HS-27A (cell line): ENCODE data around the gene EXOSC5.
"Not testable (repeated sequence)": the region's sequence is repeated elsewhere in the genome, so short reads cannot be mapped to it uniquely, and the experiment has no call there.

Source experiments
- DNase-seq: peaks from one replicate; pipeline ENCODE4 v3.0.0-alpha.2; 2012; ENCODE audit warnings: low read depth, missing footprints

The EXOSC5 gene

DNA sequence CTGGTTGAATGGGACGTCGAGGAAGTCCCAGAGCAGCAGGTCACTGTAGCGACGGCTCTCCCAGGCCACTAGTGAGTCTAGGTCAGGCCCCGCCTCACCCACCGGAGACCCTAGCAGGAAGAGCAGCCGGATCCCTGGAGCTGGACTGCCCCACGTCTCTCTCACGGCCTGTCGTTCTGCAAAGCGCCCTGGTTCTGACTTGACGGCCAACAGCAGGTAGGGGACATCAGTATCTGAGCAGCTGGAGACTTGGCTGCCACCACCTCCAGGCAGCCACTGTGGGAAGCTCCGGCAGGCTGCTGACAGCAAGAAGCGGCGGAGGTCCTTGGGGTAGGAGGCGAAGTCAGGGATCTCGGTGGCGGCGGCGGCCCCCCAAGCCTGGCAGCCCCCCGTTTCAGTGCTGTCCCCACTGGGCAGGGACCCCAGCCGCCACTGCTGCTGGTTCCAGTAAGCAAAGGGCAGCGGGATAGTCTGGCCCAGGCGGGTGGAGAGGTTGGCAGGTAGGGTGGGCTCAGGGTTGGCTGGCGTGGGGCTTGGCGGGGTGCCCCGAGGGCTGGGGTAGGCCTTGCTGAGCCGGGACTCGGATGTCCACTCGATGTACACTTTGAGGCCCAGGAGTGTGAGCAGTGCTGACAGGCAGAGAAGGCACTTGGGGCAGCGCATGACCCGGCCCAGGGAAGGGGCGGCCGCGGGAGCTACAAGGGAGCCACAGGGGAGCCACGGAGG, 29.1 kb upstream of the EXOSC5 start:
- DNase-seq, result no peak

DNA sequence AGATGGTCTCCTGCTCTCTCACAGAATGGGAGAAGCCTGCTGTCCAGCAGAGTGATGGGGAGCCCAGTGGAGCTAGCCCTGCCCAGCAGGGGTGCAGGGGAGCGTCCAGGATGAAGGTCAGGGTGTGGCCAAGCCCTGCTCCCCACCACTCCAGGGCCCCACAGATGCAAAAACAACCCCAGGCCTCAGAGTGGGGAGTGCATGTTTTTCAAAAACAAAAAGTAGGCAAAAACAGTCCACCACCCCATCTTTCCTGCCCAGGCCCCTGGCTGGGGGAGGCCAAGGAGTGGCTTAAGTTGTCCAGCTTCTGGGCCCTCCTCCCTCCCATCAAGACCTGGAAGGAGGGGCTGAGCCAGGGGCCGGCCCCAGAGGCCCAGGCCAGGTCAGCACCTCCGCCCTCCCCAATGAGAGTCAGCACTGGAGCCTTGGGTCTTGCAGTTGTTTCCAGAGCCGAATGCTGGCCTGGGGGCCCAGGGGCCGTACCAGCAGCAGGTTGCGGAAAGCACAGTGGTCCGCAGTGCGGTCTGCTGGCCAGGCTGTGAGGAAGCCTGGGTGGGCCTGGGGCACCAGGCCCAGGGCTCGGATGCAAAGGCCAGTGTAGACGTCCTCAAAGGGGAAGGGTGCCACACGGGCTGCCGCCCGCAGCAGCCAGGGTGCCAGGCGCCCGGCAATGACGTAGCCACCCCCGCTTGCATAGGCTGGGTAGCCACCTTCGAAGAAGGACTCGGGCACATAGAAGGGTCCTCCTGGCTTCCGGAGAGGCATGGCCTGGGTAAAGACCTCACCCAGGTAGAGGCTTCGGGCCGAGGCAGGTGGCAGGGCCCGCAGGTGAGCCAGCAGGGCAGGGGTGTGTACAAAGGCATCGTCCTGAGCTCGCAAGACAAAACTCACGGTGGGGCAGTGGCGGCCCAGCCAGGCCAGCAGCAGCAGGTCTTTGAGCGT, 28.3 kb upstream of the EXOSC5 start:
- no peak for DNase-seq

DNA sequence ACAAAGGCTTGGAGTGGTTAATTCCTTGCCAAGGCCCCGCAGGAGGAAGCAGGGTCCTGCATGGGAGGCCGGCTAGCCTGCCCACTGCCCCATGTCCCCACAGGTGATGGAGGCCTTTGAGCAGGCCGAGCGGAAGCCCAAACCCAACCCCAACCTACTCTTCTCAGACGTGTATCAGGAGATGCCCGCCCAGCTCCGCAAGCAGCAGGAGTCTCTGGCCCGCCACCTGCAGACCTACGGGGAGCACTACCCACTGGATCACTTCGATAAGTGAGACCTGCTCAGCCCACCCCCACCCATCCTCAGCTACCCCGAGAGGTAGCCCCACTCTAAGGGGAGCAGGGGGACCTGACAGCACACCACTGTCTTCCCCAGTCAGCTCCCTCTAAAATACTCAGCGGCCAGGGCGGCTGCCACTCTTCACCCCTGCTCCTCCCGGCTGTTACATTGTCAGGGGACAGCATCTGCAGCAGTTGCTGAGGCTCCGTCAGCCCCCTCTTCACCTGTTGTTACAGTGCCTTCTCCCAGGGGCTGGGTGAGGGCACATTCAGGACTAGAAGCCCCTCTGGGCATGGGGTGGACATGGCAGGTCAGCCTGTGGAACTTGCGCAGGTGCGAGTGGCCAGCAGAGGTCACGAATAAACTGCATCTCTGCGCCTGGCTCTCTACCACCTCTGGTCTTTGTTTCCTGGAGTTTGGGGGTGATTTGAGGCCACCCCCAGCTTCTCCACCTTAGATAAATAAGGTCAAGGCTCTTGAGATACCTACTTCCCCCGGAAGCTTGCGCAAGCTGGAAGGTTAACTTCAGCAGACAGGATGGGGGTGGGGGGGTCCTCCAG, 27.4 kb upstream of the EXOSC5 start:
- no peak for DNase-seq

DNA sequence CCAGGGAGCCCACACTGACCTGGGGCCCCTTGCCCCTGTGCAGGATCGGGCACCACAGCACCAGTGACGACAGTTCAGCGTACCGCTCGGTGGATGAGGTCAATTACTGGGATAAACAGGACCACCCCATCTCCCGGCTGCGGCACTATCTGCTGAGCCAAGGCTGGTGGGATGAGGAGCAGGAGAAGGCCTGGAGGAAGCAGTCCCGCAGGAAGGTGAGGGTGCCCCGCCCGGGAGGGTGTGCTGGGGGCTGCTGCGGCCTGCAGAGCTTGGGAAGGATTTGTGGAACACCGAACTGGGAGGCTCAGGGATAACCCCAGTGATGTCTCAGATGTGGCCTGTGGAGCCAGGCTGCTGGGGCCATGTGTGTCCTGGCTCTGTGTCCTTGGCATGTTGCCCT, 25.8 kb upstream of the EXOSC5 start:
- no peak for DNase-seq

DNA sequence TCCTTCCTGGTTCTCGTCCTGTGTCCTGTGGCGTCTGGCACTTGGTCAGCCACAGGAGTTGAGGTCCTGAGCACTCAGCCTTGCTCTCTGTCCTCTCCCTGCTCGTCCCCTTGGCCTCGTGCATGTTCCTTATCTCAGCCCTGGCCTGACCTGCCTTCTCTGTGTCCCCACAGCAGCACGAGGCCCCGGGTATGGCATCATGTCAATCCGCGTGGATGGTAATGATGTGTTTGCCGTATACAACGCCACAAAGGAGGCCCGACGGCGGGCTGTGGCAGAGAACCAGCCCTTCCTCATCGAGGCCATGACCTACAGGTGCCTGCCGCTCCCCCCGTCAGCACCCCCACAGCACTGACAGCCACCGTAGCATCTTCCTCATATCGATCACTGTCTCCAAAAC, 25.3 kb upstream of the EXOSC5 start:
- no peak for DNase-seq

DNA sequence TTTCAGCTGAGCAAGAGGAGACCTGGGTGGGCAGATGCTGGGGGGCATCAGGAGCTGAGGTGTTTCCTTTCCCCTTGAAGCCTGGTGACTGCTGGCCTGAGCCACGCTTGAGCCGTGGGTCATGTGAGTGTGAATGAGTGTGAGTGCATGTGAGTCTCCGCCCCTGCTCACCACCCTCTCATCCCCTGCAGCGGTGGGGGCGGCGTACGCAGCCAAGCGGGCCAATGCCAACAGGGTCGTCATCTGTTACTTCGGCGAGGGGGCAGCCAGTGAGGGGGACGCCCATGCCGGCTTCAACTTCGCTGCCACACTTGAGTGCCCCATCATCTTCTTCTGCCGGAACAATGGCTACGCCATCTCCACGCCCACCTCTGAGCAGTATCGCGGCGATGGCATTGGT, 24.8 kb upstream of the EXOSC5 start:
- no peak for DNase-seq

DNA sequence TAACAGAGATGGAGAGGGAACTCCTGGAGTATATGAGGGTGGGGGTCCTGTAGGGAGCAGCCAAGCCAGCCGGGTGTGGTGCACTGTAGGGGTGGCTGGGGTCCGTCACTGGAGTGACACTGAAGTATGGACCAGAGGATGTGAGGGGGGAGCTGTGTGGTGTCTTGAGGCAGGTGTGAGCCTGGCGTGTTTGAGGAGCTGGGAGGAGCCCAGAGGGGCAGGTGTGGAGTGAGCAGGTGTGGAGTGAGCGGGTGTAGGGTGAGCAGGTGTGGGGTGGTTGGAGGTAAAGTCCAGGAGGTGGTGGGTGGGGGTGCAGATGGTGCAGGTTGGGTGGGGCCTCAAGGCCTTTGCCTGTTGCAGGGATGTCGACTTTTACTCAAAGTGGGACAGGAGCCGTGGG, 24.2 kb upstream of the EXOSC5 start:
- DNase-seq, result no peak

DNA sequence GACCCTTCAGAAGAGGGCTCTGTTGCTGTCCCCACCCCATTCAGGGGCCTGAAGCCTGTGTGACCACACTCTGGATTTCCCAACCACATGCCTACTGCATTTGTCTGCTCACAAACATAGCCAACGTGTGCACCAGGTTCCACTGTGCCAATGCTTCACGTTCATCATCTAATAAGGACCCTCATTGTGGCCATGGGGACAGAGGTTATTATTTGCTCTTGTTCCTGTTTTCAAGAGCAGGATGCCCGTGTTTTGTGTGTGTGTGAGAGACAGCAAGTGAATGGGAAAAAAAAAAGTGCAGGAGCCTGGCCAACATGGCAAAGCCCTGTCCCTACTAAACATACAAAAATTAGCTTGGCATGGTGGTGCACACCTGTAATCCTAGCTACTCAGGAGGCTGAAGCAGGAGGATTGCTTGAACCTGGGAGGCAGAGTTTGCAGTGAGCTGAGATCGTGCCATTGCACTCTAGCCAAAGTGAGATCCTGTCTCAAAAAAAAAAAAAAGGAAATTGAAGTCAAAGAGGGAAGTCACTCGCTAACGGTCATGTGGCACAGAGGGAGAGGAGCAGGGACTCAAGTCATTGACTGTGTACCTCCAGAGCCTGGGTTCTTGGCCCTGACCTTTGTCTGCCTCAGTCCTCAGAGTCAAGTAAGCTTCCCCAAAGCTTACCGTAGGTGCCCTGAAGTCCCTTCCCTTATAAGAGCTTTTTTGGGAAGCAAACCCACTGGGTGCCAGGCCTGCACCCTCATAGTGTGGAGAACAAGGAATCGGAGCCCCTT, 23.1 kb upstream of the EXOSC5 start:
- no peak for DNase-seq

DNA sequence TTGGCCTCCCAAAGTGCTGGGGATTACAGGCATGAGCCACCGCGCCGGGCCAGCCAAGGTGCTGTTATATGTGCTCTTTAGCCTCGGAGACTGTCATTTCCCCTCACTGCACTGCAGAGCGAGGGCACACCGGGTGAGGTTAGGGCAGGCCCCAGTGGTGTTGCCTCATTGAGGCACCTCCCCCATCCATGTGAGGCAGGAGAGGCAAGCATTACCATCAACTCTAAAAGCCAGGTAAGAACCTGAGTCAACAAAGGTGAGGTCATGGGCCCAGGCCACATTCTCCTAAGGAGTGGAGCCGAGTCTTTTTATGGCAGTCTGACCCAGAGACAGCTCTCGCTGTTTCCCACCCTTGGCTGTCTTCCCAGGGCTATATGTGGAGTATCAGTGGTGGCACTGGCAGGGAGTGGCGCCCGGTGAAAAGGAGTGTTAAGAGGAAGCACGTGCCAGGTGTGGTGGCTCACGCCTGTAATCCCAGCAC, 19.1 kb upstream of the EXOSC5 start:
- no peak for DNase-seq

DNA sequence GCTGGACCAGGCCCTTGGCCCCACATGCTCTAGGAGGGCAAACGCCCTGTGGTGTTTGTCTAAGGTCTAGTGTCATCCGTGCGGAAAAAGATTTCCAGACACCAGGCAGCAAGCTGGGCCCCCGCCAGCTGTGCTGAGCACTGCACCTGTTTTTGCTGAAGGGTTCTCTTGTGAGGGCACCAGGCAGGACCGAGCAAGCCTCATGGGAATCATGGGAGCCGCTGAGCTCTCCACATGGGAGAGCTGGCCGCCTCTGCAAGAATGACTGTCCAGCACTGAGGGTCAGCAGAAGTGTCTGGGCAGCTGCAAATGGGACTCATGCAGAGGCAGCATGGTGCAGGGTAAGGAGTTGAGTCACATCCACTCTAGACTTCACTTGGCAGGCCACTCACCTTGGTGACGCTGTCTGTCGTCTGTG, 18.0 kb upstream of the EXOSC5 start:
- no peak for DNase-seq

DNA sequence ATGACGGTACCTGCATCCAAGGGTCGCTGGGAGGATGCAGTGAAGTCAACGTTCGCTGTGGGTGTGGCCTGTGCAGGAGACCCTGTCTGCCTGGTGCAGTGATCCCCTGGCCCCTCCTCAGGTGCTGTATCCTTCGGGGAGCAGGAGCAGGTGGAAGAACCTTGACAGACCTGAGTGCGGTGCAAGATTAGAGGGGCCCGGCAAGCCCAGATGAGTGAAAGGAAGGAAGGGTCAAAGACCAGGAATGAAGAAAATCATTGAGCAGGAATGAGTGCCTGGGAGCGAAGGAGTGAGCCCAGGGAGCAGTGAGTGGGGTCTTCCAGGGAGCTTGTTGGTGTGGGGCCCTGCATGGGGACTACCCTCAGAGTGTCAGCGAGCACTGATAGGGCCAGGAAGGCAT, 17.3 kb upstream of the EXOSC5 start:
- DNase-seq, result no peak

DNA sequence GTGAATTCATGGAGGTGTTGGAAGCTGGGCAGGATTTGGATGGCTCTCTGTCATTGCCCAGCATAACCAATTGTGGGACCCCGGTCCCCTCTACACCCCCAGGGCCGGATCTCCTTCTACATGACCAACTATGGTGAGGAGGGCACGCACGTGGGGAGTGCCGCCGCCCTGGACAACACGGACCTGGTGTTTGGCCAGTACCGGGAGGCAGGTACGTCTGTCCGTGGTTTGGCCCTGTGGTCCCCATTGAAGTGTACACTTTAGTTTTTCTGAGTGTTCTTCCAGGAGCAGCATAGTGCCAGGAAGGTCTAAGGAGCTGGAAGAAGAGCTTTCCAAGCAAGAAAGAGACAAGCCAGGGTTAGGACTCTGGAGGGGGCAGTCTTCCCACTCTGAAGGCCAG, 16.8 kb upstream of the EXOSC5 start:
- DNase-seq, result no peak

DNA sequence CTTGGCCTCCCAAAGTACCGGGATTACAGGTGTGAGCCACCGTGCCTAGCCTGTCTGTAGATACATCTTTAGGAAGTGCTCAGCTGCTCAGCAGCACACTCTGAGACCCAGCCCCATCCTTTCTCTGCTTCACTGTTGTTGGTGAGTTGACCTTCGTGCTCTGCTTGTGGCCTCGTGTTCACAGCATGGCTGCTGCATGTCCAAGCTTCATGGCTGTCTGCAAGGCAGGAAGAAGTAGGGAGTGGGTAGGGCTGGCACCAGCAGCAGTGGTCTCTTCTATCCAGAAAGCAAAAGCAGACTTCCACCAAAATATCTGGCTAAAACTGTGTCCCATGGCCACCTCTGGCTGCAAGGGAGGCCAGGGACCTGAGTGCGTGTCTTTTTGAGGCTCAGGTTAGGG, 15.8 kb upstream of the EXOSC5 start:
- DNase-seq, result no peak

DNA sequence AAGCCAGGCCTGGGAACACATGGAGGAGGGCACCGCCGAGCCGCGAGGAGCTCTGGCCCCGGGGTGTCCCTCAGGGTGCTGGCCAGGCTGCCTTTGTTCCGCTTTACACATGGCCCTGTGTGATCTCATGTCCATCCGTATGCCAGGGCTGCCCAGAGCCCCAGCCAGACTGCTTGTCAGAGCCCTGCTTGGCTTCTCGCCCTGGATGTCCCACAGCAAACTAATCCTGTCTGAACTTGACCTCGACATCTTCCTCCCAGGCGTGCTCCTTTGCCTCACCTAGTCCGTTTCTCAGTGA, 14.8 kb upstream of the EXOSC5 start:
- DNase-seq, result no peak

DNA sequence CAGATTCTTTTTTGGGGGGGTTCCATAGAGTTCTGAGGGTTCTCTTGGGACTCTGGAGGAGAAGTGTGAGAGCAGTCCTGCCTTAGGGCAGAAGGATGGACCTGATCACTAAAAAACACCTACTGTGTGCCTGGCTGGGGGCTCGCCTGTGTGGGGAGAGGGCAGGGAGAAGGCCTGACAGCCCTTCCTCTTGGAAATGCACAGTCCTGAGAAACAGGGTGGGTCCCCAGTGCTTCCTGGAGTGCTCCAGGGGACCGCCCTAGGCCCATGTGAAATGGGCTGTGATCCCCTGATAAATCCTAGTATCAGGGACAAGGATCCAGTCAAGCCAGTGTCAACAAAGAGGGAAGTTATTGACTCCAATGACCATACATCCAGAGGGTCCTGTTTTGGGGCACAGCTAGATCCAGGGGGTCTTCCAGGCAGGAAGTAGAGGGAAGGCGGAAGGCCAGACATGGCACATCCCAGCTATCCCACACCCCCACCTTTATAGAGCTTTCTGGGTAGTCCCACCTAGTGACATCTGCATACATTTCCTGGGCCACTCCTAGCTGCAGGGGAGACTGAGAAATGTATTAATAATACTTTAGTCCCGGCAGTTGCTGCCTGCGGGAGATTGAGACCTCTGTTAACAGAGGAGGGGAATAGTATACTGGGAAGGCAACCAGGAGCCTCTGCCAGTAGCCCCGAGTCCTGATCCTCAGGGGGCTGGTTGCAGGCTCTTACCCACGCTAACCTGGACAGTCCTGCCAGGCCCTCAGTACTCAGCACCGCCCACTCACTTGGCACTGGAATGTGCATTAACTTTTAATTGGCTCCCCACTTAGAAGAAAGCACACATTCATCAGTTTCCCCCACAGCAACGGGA, 14.2 kb upstream of the EXOSC5 start:
- DNase-seq, result no peak

DNA sequence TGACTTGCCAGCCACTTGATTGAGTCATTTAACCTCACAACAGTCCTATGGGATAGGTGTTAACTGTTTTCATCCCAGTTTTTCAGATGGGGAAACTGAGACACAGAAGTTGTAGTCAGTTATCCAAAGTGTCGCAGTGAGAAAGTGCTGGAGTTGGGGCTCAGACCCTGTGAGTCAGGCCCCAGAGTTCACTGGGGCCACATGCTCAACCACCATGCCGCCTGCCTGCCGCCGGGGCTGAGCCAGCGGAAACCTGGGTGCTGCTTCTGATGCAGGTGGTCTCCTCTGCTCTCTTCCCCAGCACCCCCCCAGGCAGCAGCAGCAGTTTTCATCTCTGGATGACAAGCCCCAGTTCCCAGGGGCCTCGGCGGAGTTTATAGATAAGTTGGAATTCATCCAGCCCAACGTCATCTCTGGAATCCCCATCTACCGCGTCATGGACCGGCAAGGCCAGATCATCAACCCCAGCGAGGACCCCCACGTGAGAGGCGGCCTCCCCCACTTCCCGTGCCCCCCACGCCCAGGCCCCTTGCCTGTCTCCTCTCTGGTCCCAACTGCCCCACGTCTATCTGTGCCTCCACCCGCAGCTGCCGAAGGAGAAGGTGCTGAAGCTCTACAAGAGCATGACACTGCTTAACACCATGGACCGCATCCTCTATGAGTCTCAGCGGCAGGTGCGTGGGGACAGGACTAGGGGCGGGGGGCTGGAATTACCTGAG, 13.3 kb upstream of the EXOSC5 start:
- DNase-seq, result no peak

DNA sequence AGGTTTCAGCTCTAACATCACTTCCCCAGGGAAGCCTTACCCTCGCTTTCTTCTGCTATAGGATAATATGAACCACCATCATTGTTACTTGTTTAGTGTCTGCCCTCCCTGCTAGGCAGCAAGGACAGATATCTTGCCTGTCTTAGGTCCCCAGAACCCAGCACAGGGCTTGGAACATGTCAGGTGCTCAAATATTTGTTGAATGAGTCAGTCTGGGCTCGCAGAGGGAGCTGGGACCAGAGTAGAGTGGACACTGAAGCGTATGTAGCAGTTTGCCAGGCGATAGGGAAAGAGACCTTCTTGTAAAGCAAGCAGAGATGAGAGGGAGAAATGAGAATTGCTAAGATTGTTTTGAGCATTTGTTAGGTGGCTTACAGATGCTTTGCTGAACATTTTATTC, 12.1 kb upstream of the EXOSC5 start:
- no peak for DNase-seq

DNA sequence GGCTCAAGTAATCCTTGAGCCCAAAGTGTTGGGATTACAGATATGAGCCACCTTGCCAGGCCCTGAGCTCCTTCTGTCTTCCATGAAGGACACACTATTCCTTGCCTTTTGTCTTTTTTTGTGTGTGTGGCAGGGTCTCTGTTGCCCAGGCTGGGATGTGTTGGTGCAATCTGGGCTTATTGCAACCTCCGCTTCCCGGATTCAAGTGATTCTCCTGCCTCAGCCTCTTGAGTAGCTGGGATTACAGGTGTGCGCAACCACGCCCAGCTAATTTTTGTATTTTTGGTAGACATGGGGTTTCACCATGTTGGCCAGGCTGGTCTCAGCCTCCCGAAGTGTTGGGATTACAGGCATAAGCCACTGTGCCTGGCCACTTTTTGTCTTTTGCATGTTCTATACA, 11.7 kb upstream of the EXOSC5 start:
- not testable (repeated sequence) for DNase-seq

DNA sequence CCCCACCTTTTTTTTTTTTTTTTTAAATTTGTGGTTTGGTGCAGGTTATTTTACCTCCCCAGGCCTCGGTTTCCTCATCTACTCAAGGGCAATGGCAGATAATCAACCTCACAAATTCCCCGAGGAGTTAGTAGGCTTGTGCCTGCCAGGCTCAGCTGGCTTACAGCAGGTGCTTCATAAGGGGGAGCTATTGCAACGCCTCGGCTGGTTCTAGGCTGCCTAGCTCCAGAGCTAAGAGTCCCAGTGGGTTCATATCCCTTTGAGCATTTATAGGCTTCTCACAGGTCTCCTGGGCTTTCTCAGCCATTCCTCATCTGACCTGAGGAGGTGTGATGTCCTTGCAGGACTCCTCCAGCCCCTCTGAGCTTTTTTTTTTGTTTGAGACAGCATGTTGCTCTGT, 11.1 kb upstream of the EXOSC5 start:
- DNase-seq, result no peak

DNA sequence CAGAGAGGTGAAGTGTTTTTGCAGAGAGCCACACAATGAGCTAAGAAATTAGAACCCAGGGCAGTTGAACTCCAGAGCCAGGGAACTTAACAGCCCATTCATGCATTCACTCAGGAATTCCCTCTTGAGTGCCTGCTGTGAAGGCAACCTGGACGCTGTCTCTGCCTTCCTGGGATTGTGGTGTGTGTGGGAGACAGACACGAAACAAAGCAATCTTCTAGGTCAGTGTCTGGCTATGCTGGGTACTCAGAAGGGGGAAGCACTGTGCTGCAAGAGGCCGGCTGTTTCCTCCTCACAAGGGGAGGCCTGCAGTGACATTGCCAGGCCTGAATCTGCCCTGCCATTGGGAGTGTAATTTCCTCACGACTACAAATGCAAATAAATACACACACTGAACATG, 10.1 kb upstream of the EXOSC5 start:
- DNase-seq, result no peak
